HepG2 (cell line): ENCODE data around the gene VAC14. TPM values are rescaled to one million over a fixed set of nuclear protein-coding genes. Genes with fewer than 3 reads are reported as not detected.

Experiments used
- ATAC-seq: fragments of 200-7000 bp; cut with Tn5 transposase; 3 replicates; pipeline ENCODE4 v1.9.1; 2020; ENCODE audit warnings: mild to moderate bottlenecking, moderate library complexity
- BruUV-seq: library from RNA; stranded (reverse); fragments of 400-500 nt; replicated peaks from 2 replicates; lab custom pipeline; 2021; lab: Mats Ljungman, UMichigan
- CTCF ChIA-PET: fragments of 300-600 bp; formaldehyde crosslinking; extraction: SDS; loops from one replicate; lab custom pipeline; 2021; ENCODE audit warnings: low total read pairs, inconsistent platforms, low intra/inter-chr PET ratio; lab: Yijun Ruan, JAX
- POLR2A ChIA-PET: fragments of 350-600 bp; sonication (Branson Sonifier 250); formaldehyde crosslinking; loops from one replicate; lab custom pipeline; 2020; ENCODE audit warnings: antibody characterized with exemption, inconsistent platforms; lab: Yijun Ruan, JAX
- DNase-seq: peaks from one replicate; pipeline ENCODE4 v3.0.0-alpha.2; 2015; ENCODE audit warnings: low spot score
- FAIRE-seq: peaks from 3 replicates; lab custom pipeline; 2011; peaks lifted over from hg19 to GRCh38; lab: Jason Lieb, UNC
- H2AFZ ChIP-seq: one replicate; pipeline ENCODE4 v1.6.1; 2011; ENCODE audit warnings: low read length, inconsistent platforms
- H3K27ac ChIP-seq: fragments of 300-600 bp; 3 replicates; pipeline ENCODE4 v1.8.0; 2011; ENCODE audit warnings: mixed run types, mild to moderate bottlenecking, mixed read lengths, low read length, inconsistent platforms; ENCODE audit not compliant: insufficient read depth; ENCODE audit errors: extremely low read length
- H3K27me3 ChIP-seq, 2 experiments: fragments of 200-600 bp in 1 of 2; 2 replicates in 1 of 2; 3 replicates in 1 of 2; pipeline versions ENCODE4 v1.6.0 to v1.8.0; 2011; ENCODE audit warnings: low read length in 2 of 2, mild to moderate bottlenecking in 2 of 2, moderate library complexity in 2 of 2, inconsistent platforms in 1 of 2; ENCODE audit not compliant: insufficient read depth in 2 of 2, control insufficient read depth in 1 of 2
- H3K36me3 ChIP-seq, 2 experiments: fragments of 200-600 bp in 1 of 2; replicated peaks in 1 of 2; 2 replicates in 1 of 2; 3 replicates in 1 of 2; pipeline versions ENCODE4 v1.5.1 to v1.8.0; 2011; ENCODE audit warnings: low read length in 2 of 2, inconsistent platforms in 1 of 2; ENCODE audit not compliant: insufficient read depth in 2 of 2, control insufficient read depth in 1 of 2
- H3K4me1 ChIP-seq: 2 replicates; pipeline ENCODE4 v1.5.1; 2012; ENCODE audit warnings: low read length, inconsistent platforms; ENCODE audit not compliant: insufficient read depth
- H3K4me2 ChIP-seq: 2 replicates; pipeline ENCODE4 v1.6.0; 2011; ENCODE audit warnings: low read depth, low read length, inconsistent platforms
- H3K4me3 ChIP-seq, 3 experiments: fragments of 200-600 bp in 1 of 3; sonication (generic), shearing (Covaris generic) in 1 of 3; replicated peaks in 1 of 3; 2 replicates each; pipeline ENCODE4 v1.5.1; 2011 to 2016; ENCODE audit warnings: low read length in 3 of 3, inconsistent platforms in 2 of 3, low read depth in 2 of 3, mild to moderate bottlenecking in 2 of 3, control low read depth in 1 of 3, mixed read lengths in 1 of 3; ENCODE audit not compliant: insufficient read depth in 1 of 3
- H3K79me2 ChIP-seq: one replicate; pipeline ENCODE4 v1.6.1; 2011; ENCODE audit warnings: low read length, inconsistent platforms; ENCODE audit not compliant: insufficient read depth
- H3K9ac ChIP-seq: 2 replicates; pipeline ENCODE4 v1.6.0; 2011; ENCODE audit warnings: mild to moderate bottlenecking, low read depth, low read length, inconsistent platforms; ENCODE audit not compliant: insufficient read depth
- H3K9me3 ChIP-seq: 2 replicates; pipeline ENCODE4 v1.5.1; 2012; ENCODE audit warnings: mild to moderate bottlenecking, low read length
- H4K20me1 ChIP-seq: 2 replicates; pipeline ENCODE4 v1.6.0; 2011; ENCODE audit warnings: inconsistent platforms, mild to moderate bottlenecking, low read length, moderate library complexity; ENCODE audit not compliant: insufficient read depth
- CAMTA2 ChIP-seq: sonication (generic); formaldehyde crosslinking; IDR thresholded peaks from 2 replicates; pipeline ENCODE4 v1.4.0; 2020; ENCODE audit warnings: mild to moderate bottlenecking, missing genetic modification reagents, borderline replicate concordance
- HOMEZ ChIP-seq: IDR thresholded peaks from 2 replicates; pipeline ENCODE4 v1.6.1; 2016; ENCODE audit warnings: low read depth
- NR2F6 ChIP-seq, 2 experiments: IDR thresholded peaks; 2 replicates each; pipeline ENCODE4 v1.6.1; 2016; ENCODE audit warnings: antibody characterized with exemption in 1 of 2, mild to moderate bottlenecking in 1 of 2
- POGZ ChIP-seq: sonication (generic); formaldehyde crosslinking; IDR thresholded peaks from 2 replicates; pipeline ENCODE4 v1.4.0; 2020; ENCODE audit warnings: mild to moderate bottlenecking, missing genetic modification reagents
- PTBP1 ChIP-seq: fragments of 200-400 bp; formaldehyde crosslinking; IDR thresholded peaks from 2 replicates; pipeline ENCODE4 v1.6.1; 2018; ENCODE audit warnings: low read length, low read depth; ENCODE audit not compliant: poor library complexity, severe bottlenecking
- RCOR2 ChIP-seq: IDR thresholded peaks from 2 replicates; pipeline ENCODE4 v1.6.1; 2016; ENCODE audit warnings: missing biosample characterization, missing genetic modification reagents
- ZMAT3 ChIP-seq: sonication (generic); formaldehyde crosslinking; conservative IDR thresholded peaks from 2 replicates; pipeline ENCODE4 v1.7.0; 2021; ENCODE audit warnings: missing genetic modification reagents
- ZNF3 ChIP-seq: IDR thresholded peaks from 2 replicates; pipeline ENCODE4 v1.7.0; 2017; ENCODE audit warnings: inconsistent platforms
- ZNF33B ChIP-seq: sonication (generic); formaldehyde crosslinking; IDR thresholded peaks from 2 replicates; pipeline ENCODE4 v1.5.1; 2020; ENCODE audit warnings: mild to moderate bottlenecking, missing genetic modification reagents
- ZNF383 ChIP-seq: sonication (generic); formaldehyde crosslinking; IDR thresholded peaks from 2 replicates; pipeline ENCODE4 v1.4.0; 2020; ENCODE audit warnings: missing genetic modification reagents, mild to moderate bottlenecking, borderline replicate concordance
- ZNF510 ChIP-seq: sonication (generic); formaldehyde crosslinking; IDR thresholded peaks from 2 replicates; pipeline ENCODE4 v1.4.0; 2020; ENCODE audit warnings: low read depth, mild to moderate bottlenecking, missing genetic modification reagents
- ZNF777 ChIP-seq: sonication (generic); formaldehyde crosslinking; IDR thresholded peaks from 2 replicates; pipeline ENCODE4 v1.4.0; 2020; ENCODE audit warnings: missing genetic modification reagents
- WGBS: methylation state at CpG from one replicate; pipeline ENCODE4 v1.1.6; 2017; ENCODE audit warnings: low lambda C conversion rate; 5-methylcytosine and 5-hydroxymethylcytosine counted together
- in situ Hi-C: cut with HindIII; loops from 2 replicates; pipeline ENCODE4 v1.10.0; 2017; ENCODE audit warnings: low pct_unique_long_range_greater_than_20kb; ENCODE audit not compliant: extremely low pct_ligation_motif_present
- intact Hi-C: fragments of 100-400 bp; cut with micrococcal nuclease; formaldehyde crosslinking; loops from one replicate; pipeline ENCODE4 v1.10.0; 2022; ENCODE audit not compliant: unreplicated experiment
- polyA plus RNA-seq, 8 experiments: library from polyadenylated mRNA; depleted of rRNA in 3 of 8; stranded (reverse) in 7 of 8; unstranded in 1 of 8; fragments of >200 nt; fragmentation: Illumina TruSeq in 4 of 8; extraction: Trizol in 4 of 8; gene quantifications; 2 replicates each; pipeline versions ENCODE4 v1.2.1 to v1.2.3, GENCODE V29; 2011 to 2016; ENCODE audit warnings: low read depth in 4 of 8, missing spikeins in 1 of 8, mixed read lengths in 1 of 8; ENCODE audit not compliant: insufficient read depth in 1 of 8
- total RNA-seq, 5 experiments: library from RNA; depleted of rRNA; stranded (reverse); fragments of >200 nt; fragmentation: Illumina TruSeq; extraction: Trizol; gene quantifications; 2 replicates each; pipeline ENCODE4 v1.2.3, GENCODE V29; 2016; ENCODE audit warnings: low read depth in 1 of 5

VAC14 gene
- total and polyA plus RNA-seq, 2 of the 13 experiments (the other 11 are each of a cell fraction or from before 2014, with no cell fraction given), result 23.5 to 24.6 TPM

- TF ChIP-seq ZNF33B (CRISPR knock-in tag) (no peak), ZMAT3 (CRISPR knock-in tag) (no peak), RCOR2 (no peak), PTBP1 (no peak), ZNF383 (CRISPR knock-in tag) (no peak), ZNF3 (CRISPR knock-in tag) (no peak), POGZ (CRISPR knock-in tag) (no peak), CAMTA2 (CRISPR knock-in tag) (no peak), ZNF777 (CRISPR knock-in tag) (no peak), HOMEZ (CRISPR knock-in tag) (no peak), NR2F6 (IDR thresholded peaks at IDR 0.05) (no peak), NR2F6 (CRISPR knock-in tag; IDR thresholded peaks at IDR 0.05) (no peak), ZNF510 (CRISPR knock-in tag) (no peak)
- DNase-seq (no peak), FAIRE-seq (no peak), ATAC-seq (no peak)
- Histone ChIP-seq H3K79me2 (no peaks in the 10 kb centered on the region), H3K4me1 (peaks cover 45% of the 10 kb centered on the region), H2AFZ (no peak overlapping the region), H3K27me3 (no peaks in the 10 kb centered on the region), H3K9me3 (no peaks in the 10 kb centered on the region), H4K20me1 (no peaks in the 10 kb centered on the region), H3K27ac (no peak overlapping the region), H3K36me3 (peaks cover 8% of the 10 kb centered on the region in 2 experiments; a peak in 2 of 5 replicates), H3K4me2 (no peak overlapping the region), H3K4me3 (no peak overlapping the region), H3K9ac (no peak overlapping the region)
- in situ Hi-C loops, result no loop called here
- ChIA-PET POLR2A (interaction anchor here (2.0 to 2.3 kb wide), 3 partner anchors 10 to 14 kb away, joined by 8 to 9 read pairs (median 9); no protein-coding TSS in a partner anchor), CTCF (no interaction called here)
- no TSS peak for BruUV-seq
- WGBS, result 99% methylated on average over 12 of the region's 19 CpGs
- intact Hi-C loops, result no loop called here
Observed at GRCh38 chr16:70696952-70697593, 103.9 kb downstream of the VAC14 start.
